HG02623 (cell line): ENCODE measurements around the gene LGALS8.
"Not testable (repeated sequence)": the region's sequence is repeated elsewhere in the genome, so short reads cannot be mapped to it uniquely, and the experiment has no call there.

ENCODE experiments used
- ATAC-seq: cut with Tn5 transposase; IDR thresholded peaks from one replicate; pipeline ENCODE4 v1.9.1; 2021; ENCODE audit warnings: moderate library complexity; ENCODE audit not compliant: unreplicated experiment

LGALS8 gene

DNA sequence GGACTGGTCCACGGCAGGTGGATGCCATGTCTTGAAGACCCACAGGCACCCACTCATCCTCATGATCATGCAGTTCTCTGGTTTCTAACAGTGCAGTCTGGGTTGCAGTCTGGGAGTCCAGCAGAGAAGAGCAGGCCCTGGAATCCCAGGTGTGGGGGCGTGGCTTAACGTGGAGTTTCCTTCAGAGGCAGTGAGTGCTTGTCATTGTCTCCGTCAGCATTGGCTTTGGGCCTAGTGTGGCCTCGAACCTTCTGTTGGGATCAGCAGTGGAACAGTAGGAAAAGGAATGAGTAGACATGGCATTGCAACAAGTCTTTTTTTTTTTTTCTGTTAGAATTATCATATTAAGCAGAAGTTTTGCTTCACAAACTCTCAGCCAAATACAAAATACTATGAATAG, 12.8 kb downstream of the LGALS8 start:
- no peak for ATAC-seq

DNA sequence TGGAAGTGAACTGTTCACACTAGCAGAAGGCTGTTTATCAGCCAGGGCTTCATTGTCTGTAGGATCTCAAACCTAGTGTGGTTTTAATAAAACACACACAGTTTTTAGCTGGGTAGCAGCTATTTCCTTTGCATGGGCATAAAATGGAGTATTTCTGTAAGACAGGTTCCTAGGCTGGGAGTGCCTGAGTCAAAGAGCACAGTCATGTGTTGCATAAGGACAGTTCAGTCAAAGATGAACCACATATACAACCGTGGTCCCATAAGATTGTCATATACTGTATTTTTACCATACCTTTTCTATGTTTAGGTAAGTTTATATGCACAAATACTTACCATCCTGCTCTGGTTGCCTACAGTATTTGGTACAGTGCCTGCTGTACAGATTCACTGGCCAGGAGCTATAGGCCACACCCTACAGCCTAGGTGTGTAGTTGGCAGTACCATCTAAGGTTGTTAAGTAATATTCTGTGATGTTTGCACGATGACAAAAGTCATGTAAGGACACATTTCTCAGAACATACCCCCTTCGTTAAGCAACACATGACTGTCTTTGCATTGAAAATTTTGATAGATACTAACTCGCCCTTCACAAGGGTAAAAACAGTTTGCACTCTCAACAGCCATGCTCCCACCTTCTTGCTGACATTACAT, 17.2 kb downstream of the LGALS8 start:
- no peak for ATAC-seq

DNA sequence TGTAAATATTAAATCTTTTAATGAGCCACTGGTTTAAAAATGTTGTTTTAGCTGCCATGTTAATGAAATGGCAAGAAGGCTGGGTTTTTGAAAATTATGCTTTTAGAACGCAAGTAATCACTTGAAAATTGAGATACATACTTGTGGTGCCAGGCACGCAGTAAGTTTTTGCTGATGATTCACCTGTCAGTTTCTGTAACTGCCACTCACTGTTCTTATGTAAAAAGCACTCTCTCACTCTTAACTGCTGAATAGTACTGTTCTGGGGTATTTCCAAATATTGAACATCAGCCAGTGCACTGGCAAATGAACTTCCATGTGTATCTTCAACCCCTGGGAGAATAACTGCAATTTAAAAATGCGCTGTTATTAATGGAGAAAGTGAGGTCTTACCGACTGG, 17.9 kb downstream of the LGALS8 start:
- no peak for ATAC-seq

DNA sequence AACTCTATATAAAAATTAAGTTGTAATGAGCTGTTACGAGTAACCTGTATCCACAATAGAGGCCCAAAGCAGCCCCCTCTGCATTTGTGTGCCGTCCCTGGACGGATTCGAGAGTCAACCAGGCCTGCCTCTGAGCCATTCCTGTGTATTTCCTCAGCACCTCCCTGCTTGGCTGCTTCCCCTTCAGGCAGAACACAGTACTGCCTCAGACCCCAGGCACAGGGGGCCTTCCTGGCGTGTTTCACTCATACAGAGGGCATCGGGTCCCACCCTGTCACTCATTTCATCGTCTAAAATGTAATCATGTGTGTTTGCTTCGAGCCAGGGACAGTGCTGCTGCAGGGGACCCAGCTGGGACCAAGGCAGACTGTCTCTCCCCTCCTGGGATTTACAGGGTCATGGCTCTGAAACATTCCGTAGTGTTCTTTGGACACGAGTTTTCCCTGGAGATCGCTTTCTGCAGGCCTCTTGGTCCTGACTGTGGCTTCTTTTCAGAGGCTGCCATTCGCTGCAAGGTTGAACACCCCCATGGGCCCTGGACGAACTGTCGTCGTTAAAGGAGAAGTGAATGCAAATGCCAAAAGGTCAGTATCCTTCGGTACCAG, 19.4 kb downstream of the LGALS8 start:
- ATAC-seq, result no peak

DNA sequence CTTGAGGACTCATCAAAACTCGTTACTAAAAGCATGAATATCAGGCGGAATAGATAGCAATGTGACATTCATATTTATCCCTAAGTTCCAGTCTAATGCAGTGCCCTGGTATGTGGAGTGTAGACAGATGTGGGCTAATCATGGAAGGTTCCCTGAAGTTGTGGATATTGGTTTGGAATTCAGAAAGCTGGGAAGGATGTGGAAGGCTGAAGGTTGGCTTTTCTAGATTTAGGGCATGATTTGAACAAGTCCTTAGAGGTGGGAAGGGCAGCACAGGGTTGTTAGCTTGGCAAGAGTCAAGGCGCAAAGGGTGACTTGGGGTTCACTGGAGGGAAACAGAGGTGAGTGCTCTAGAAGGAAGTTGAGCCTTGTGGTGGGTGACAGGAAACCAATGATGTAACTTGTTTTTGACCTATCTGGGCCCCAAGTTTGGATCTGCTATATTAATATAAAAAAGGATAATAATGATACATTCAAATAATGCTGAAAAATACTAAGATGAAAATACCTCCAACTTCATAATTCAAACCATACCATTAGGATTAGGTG, 21.9 kb downstream of the LGALS8 start:
- no peak for ATAC-seq

DNA sequence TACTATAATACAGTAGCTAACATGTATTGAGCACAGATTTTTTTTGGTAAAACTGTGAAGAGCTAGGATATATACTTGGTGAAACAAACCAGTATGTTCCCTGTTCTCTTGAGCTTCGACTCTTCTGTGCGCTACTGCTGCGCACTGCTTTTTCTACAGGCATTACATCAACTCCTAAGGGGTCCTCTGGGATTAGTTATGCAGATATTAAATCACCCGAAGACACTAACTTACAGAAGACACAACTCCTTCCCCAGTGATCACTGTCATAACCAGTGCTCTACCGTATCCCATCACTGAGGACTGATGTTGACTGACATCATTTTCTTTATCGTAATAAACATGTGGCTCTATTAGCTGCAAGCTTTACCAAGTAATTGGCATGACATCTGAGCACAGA, 24.7 kb downstream of the LGALS8 start:
- no peak for ATAC-seq

DNA sequence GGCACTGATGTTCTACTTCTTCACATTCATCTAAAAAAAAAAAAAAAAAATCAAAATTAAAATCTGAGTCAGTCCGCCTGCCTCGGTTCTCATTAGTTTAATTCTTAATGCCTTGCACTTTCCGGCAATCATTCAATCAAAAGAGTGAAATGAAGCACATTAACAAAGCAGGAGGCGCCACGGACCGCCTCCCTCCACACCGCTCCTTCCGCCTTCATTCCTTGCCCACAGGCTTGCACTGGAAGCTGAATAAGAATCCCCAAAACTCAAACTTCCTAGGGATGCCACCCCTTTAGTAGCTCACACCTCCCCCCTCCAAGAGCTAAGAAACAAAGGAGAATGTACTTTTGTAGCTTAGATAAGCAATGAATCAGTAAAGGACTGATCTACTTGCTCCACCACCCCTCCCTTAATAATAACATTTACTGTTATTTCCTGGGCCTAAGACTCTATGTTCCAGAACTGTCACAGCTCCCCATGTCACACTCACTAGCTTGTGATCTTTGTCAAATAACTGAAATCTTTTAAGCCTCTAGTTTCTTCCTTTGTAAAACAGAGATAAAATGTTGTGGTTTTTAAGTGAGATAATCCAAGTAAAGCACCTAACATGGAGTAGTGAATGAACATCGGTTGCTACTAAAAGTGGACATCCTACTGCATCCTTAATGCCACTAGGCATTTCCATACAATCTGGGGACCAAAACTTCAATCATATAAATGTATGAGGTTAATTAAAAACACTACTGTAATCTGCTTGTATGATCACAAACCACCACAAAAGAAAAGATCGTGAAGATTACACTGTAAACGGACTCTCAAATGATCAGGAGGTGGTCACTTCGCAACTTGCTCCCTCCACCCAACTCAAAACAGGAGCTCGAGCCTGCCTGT, 27.4 kb downstream of the LGALS8 start:
- ATAC-seq, result no peak

DNA sequence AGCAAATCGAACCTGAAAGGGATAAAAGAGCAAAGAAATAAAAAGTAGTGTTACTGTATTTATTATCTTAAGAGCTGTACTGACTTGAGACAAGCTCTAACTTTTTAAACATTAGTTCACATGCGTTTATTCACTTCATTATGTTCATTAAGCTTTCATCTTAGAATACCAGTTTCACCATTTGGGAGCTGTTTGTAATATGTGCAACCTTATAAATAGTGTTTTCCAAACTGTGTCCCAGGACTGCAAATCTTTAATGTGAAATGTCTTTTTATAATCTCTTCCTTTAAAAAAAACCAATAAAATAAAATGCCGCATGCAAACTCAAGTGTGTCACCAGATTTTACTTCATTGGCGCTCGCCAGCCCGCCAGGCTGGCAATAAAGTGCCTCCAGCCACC, 28.3 kb downstream of the LGALS8 start:
- no peak for ATAC-seq

DNA sequence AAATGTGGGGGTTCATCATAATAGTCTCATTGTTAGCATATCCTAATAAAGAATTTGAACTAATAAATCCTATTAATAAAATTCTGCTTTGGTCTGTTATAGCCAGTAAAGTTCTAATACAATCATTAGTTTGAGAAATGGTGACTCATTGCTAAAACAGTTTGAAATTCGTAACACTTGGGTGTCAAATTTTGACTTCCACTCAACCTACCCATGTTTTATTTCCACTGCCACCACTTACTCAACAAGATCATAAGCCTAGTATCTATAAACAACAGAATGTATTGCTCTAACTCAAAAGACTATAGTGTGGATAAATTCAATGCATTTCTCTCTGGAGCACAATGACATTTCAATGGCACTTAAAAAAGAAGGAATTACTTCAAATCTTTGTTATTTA, 29.1 kb downstream of the LGALS8 start:
- no peak for ATAC-seq

DNA sequence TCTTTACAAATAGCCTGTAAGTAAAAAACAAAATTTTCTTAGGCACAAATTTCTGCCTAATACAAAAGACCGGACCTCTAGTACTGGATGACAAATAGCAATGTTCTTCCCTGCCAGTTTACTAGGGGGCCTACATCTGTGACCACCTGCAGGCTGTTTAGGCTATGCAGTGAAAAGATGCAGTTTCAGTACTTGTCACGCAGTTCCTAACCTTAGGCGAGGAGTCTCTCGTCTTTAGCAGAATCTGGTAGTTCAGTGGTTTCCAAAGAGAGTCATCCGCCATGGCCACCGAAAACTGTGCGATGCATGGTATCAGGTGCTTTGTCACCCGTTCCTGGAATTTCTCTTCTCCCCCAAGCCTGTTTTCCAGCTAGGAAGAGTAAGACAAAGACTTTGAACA, 29.6 kb downstream of the LGALS8 start:
- ATAC-seq, result no peak

DNA sequence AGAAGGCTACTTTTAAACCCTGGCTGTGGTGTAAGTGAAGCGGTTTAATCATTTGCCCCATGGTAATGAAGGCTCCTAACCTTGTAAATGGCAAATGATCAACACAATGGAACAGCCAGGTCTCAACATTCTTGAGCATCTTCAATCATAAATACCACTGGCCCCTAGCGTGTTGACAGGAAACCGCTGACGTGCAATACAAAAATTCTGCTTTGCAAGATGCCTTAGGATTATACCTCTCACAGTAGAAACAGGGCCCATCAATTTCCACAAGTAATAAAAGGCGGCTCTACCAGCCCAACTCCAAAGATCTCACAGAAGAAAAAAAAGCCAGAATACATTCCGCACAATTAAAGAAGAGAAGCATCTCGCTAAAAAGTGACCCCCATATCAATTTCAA, 32.8 kb downstream of the LGALS8 start:
- no peak for ATAC-seq

DNA sequence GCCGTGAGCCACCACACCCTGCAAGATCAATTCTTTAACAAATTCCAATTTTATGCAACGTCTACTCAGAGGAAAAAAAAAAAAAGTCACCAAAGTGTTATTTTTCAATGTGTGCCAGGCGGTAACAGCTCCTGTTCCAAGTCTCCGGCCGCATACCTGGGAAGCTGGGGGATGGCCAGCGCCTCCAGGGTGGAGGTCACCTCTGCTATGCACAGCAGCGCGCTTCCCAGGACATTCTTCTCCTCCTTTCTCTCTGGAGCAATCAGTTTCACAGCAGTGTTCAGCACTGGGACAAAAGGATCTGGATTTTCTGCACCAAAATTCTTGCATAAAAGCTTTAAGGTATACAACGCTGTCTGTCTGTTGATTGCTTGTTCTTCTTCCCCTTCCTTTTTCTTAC, 34.3 kb downstream of the LGALS8 start:
- no peak for ATAC-seq

DNA sequence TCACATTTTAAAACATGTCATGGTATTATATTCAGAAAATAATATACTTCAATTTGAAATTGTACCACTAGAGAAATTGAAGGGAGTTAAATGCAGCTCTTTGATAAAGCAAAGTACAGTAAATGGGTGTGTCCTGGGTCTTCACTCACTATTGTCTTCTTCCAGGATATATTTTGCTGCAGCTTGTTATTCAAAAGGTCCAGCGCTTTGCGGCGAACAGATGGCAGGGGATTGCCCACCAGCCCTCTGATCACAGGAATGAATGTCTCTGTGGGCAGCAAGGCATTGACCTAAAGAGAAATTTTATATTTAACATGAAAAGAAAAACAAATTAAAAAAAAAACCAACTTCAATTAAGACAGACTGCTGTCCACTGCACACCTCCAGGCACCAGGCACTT, 35.1 kb downstream of the LGALS8 start:
- ATAC-seq, result no peak

DNA sequence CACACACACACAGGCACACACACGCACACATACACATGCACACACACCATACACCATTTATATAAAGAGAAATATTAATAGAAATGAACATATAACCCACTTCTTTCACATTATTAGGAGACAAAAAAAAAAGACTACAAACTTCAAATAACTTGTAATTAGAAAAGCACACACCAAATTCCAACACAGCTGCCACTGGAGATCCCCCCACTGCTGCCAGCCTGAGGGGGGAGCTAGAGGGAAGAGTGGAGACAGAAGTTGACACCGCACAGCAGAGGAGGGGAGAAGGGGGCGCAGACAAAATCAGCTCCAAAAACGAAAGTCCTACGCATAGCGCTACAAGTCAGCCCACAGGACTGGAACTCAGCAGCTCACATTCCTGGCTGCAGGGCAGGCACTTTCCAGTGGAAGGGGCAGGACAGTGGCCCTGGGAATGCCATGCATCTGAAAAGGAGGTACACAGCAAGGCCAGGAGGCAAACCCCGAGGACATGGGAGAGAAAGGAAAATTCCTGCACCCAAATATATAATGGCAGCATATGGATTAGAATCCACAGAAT, 36.5 kb downstream of the LGALS8 start:
- no peak for ATAC-seq

DNA sequence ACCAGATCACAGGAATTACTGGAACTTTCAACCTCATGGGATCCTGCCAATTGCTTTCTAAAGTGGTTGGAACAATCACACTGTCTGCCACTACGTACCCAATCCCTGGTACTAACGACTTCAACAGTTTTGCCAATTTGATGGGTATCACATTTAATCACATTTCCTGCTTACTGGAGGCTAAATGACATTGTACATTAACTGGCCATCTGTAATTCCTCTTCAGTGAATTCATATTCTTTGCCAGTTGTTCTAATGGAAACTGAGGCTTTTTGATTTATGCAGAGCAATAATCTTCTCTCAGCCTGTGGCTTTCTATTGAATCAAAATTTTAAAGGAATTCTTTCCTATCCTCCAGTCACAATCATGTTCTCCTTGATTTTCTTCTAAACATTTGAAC, 38.2 kb downstream of the LGALS8 start:
- ATAC-seq, result no peak

DNA sequence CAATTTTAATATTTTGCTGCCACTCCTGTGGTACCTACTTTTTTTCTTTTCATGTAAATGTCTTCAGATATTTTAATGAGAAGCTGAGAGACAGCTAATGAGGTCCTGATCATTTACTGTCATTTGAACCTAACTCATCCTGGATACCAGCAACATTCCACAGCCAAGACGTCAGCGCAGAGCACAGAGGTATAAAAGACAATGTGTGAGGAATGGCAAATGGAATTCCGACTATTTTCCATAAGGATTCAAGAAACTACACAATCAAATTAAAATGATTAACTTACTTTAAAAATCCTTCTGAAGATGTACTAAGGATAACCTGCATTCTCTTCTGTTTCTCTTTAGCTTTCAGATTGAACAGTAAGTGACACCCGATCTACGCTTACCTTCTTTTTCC, 41.7 kb downstream of the LGALS8 start:
- no peak for ATAC-seq

DNA sequence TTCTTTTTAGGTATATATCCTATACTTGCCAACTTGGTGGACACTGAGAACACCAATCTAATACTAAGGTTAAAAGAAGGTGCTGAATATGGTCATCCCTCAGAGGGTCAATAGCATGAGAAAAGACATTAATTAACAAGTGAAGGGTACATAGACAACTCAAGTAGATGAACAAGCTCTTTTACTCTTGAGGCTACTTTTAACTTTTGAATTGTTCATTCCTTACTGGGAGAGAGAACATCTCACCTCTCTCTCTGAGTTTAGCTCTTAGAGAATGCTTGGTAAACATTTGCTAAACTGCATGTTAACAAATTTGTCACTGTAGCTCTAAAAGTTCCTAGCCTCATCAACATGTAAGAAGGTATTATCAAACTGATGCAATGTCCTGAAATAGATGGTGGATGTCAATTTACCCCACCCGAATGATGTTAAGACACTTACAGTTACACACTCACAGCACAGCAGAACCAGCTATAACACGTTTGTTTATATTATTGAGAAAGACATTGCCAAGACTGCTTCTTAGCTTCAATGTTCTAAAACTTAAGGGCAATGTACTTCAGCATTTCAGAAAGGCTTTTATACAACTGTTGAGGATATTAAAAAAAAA, 44.6 kb downstream of the LGALS8 start:
- ATAC-seq, result no peak

DNA sequence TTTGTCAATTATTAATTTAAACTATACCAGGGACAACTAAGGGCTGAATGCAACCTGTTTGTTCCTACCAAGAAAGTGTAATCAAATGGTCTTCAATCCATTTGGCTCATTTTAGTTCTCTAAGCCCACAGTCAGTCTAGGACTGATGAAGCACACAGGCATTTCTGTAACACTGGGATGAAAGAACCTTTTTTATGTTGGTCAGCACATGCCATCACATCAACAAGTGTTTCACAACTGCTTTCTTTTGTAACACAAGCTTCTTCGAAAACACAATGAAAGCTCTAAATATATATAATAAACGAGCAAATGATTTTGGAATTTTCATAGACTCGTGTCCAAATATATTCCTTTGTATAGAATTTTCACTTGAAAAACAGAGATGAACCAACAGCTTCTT, 51.7 kb downstream of the LGALS8 start:
- no peak for ATAC-seq

DNA sequence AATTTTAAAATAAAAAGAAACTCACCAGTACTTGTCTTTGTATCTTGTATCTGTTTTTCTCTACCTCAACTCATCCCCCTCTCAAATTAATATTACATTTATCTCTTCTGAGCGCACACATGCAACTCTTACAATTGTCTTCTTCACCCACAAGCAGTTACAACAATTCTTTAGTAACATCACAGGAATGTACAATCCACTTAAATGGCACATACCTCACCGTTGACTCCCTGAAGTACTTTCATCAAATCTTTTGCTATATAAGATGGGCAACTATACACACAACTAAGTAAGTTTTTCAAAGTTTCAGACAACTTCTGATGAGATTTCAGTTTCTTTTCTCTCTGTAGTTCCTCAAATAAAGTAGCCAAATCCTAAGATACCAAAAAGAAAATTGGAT, 52.2 kb downstream of the LGALS8 start:
- no peak for ATAC-seq

DNA sequence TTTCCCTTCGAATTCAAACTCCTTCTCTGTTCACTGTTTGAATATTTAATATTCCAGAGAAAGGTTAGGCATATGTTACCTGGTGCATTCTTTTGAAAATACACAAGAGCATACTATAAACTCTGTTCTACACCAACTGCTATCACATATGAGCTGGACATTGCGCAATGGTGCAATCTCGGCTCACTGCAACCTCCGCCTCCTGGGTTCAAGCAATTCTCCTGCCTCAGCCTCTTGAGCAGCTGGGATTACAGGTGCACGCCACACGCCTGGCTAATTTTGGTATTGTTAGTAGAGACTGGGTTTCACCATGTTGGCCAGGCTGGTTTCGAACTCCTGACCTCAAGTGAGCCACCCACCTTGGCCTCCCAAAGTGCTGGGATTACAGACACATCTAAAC, 53.3 kb downstream of the LGALS8 start:
- not testable (repeated sequence) for ATAC-seq

DNA sequence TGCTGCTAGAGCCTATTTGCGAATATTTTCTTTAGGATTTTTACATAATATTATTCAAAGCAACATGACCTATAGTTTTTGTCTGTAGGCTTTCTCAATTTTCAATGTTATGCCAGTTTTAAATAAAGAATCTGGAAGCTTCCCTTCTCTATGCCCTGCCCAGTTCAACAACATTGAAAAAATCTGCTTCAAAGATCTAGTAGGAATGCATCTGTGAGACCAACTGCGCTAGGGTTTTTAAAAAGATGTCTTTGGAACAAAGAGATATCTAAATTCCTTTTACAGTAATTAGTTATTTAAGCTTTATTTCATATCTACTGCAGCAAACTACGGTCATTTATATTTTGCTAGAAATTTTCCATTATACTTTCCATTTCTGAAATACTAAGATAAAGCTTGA, 54.9 kb downstream of the LGALS8 start:
- ATAC-seq, result no peak
